SK-N-SH treated with all-trans-retinoic acid at 6 μM for 48 hours (cell line): ENCODE data around the gene PCSK2.

ENCODE experiments used
- ATAC-seq: fragments of 200-7000 bp; cut with Tn5 transposase; 3 replicates; pipeline ENCODE4 v1.9.1; 2020; ENCODE audit warnings: mild to moderate bottlenecking, moderate library complexity
- ARNTL ChIP-seq: fragments of 450-650 bp; formaldehyde crosslinking; IDR thresholded peaks from 2 replicates; pipeline ENCODE4 v1.5.0; 2020; ENCODE audit warnings: low read depth, mild to moderate bottlenecking, moderate library complexity, borderline replicate concordance
- BACH2 ChIP-seq: fragments of 250-450 bp; sonication (Bioruptor Pico); IDR thresholded peaks from 2 replicates; pipeline ENCODE4 v1.9.0; 2021; ENCODE audit warnings: mild to moderate bottlenecking, borderline replicate concordance
- CSDC2 ChIP-seq: fragments of 250-450 bp; sonication (Bioruptor Pico); IDR thresholded peaks from 2 replicates; pipeline ENCODE4 v1.5.0; 2020; ENCODE audit warnings: mild to moderate bottlenecking, moderate library complexity
- ESRRG ChIP-seq: fragments of 250-450 bp; sonication (Bioruptor Pico); IDR thresholded peaks from 2 replicates; pipeline ENCODE4 v1.6.1; 2021; ENCODE audit warnings: mild to moderate bottlenecking
- GLIS3 ChIP-seq: fragments of 250-450 bp; sonication (Bioruptor Pico); IDR thresholded peaks from 2 replicates; pipeline ENCODE4 v1.5.0; 2020; ENCODE audit warnings: mild to moderate bottlenecking, moderate library complexity
- ISL1 ChIP-seq: fragments of 250-450 bp; sonication (Bioruptor Pico); IDR thresholded peaks from 2 replicates; pipeline ENCODE4 v2.1.2; 2022; ENCODE audit warnings: mild to moderate bottlenecking, moderate library complexity
- OSR1 ChIP-seq: fragments of 250-450 bp; sonication (Bioruptor Pico); IDR thresholded peaks from 2 replicates; pipeline ENCODE4 v1.8.0; 2022; ENCODE audit warnings: moderate library complexity, mild to moderate bottlenecking, inconsistent platforms
- PPARA ChIP-seq: fragments of 250-450 bp; sonication (Bioruptor Pico); IDR thresholded peaks from 2 replicates; pipeline ENCODE4 v1.5.0; 2020; ENCODE audit warnings: mild to moderate bottlenecking, borderline replicate concordance
- RARB ChIP-seq: fragments of 250-450 bp; sonication (Bioruptor Pico); IDR thresholded peaks from 2 replicates; pipeline ENCODE4 v1.8.0; 2021; ENCODE audit warnings: mild to moderate bottlenecking, moderate library complexity
- SNAI2 ChIP-seq: fragments of 250-450 bp; sonication (Bioruptor Pico); IDR thresholded peaks from 2 replicates; pipeline ENCODE4 v1.5.0; 2020; ENCODE audit warnings: mild to moderate bottlenecking, moderate library complexity
- TCF4 ChIP-seq: fragments of 250-450 bp; sonication (Bioruptor Pico); IDR thresholded peaks from 2 replicates; pipeline ENCODE4 v1.8.0; 2021; ENCODE audit warnings: mild to moderate bottlenecking, moderate library complexity, borderline replicate concordance
- TOX ChIP-seq: fragments of 250-450 bp; sonication (Bioruptor Pico); IDR thresholded peaks from 2 replicates; pipeline ENCODE4 v1.8.0; 2021; ENCODE audit warnings: mild to moderate bottlenecking, moderate library complexity, borderline replicate concordance
- ZC3H10 ChIP-seq: fragments of 250-450 bp; sonication (Bioruptor Pico); IDR thresholded peaks from 2 replicates; pipeline ENCODE4 v1.5.1; 2021; ENCODE audit warnings: mild to moderate bottlenecking, moderate library complexity
- ZFP3 ChIP-seq: fragments of 250-450 bp; sonication (Bioruptor Pico); IDR thresholded peaks from 2 replicates; pipeline ENCODE4 v1.5.0; 2020; ENCODE audit warnings: mild to moderate bottlenecking, moderate library complexity
- ZFP30 ChIP-seq: fragments of 450-650 bp; formaldehyde crosslinking; IDR thresholded peaks from 2 replicates; pipeline ENCODE4 v1.5.0; 2022; ENCODE audit warnings: mild to moderate bottlenecking, moderate library complexity
- ZNF565 ChIP-seq: fragments of 450-650 bp; formaldehyde crosslinking; conservative IDR thresholded peaks from 2 replicates; pipeline ENCODE4 v1.5.0; 2020; ENCODE audit warnings: low read depth, mild to moderate bottlenecking, moderate library complexity
- ZNF70 ChIP-seq: fragments of 450-650 bp; formaldehyde crosslinking; IDR thresholded peaks from 2 replicates; pipeline ENCODE4 v1.5.0; 2020; ENCODE audit warnings: mild to moderate bottlenecking, moderate library complexity
- ZNF8 ChIP-seq: fragments of 450-650 bp; formaldehyde crosslinking; IDR thresholded peaks from 2 replicates; pipeline ENCODE4 v1.5.0; 2020; ENCODE audit warnings: mild to moderate bottlenecking, moderate library complexity
- TF ChIP-seq, protein P1 (sequence below): fragments of 250-450 bp; sonication (Bioruptor Pico); IDR thresholded peaks from 2 replicates; pipeline ENCODE4 v1.5.1; 2021; ENCODE audit warnings: mild to moderate bottlenecking, moderate library complexity
- TF ChIP-seq, protein P2 (sequence below): fragments of 250-450 bp; sonication (Bioruptor Pico); IDR thresholded peaks from 2 replicates; pipeline ENCODE4 v1.5.0; 2020; ENCODE audit warnings: mild to moderate bottlenecking, moderate library complexity
- TF ChIP-seq, protein P3 (sequence below): fragments of 250-450 bp; sonication (Bioruptor Pico); IDR thresholded peaks from 2 replicates; pipeline ENCODE4 v1.8.0; 2021; ENCODE audit warnings: low read depth, mild to moderate bottlenecking, moderate library complexity, borderline replicate concordance
- TF ChIP-seq, protein P4 (sequence below): fragments of 250-450 bp; sonication (Bioruptor Pico); IDR thresholded peaks from 2 replicates; pipeline ENCODE4 v1.5.1; 2020; ENCODE audit warnings: low read depth, mild to moderate bottlenecking, moderate library complexity

The PCSK2 gene

DNA sequence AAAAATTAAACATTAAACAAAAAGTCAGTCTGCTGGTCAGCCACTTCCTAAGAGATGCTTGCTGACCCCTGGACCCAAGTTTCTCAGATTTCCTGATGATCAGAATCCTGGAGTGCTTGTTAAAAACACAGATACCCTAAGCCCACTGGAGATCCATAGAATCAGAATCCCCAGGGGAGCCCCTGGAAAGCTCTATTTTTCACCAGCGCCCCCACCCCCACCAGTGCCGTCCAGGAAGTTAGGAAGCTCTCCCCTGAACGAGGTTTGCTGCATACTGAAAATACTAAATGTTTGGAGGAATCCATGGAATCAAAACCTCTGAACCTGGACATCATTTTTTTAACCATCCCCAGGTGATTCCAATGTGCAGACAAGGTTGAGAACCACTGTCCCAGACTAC, 235.1 kb downstream of the PCSK2 start:
- TF ChIP-seq, protein P1, sequence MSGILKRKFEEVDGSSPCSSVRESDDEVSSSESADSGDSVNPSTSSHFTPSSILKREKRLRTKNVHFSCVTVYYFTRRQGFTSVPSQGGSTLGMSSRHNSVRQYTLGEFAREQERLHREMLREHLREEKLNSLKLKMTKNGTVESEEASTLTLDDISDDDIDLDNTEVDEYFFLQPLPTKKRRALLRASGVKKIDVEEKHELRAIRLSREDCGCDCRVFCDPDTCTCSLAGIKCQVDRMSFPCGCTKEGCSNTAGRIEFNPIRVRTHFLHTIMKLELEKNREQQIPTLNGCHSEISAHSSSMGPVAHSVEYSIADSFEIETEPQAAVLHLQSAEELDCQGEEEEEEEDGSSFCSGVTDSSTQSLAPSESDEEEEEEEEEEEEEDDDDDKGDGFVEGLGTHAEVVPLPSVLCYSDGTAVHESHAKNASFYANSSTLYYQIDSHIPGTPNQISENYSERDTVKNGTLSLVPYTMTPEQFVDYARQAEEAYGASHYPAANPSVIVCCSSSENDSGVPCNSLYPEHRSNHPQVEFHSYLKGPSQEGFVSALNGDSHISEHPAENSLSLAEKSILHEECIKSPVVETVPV (CRISPR knock-in tag) = no peak
- TF ChIP-seq ESRRG (CRISPR knock-in tag) = no peak
- no peak for TF ChIP-seq BACH2 (CRISPR knock-in tag)
- no peak for TF ChIP-seq ZNF8 (CRISPR knock-in tag)
- no peak for TF ChIP-seq ZNF565
- TF ChIP-seq SNAI2 (CRISPR knock-in tag) = no peak
- TF ChIP-seq TCF4 (CRISPR knock-in tag) = no peak
- TF ChIP-seq PPARA = no peak
- TF ChIP-seq TOX (CRISPR knock-in tag) = no peak
- no peak for TF ChIP-seq CSDC2 (CRISPR knock-in tag)
- TF ChIP-seq, protein P2, sequence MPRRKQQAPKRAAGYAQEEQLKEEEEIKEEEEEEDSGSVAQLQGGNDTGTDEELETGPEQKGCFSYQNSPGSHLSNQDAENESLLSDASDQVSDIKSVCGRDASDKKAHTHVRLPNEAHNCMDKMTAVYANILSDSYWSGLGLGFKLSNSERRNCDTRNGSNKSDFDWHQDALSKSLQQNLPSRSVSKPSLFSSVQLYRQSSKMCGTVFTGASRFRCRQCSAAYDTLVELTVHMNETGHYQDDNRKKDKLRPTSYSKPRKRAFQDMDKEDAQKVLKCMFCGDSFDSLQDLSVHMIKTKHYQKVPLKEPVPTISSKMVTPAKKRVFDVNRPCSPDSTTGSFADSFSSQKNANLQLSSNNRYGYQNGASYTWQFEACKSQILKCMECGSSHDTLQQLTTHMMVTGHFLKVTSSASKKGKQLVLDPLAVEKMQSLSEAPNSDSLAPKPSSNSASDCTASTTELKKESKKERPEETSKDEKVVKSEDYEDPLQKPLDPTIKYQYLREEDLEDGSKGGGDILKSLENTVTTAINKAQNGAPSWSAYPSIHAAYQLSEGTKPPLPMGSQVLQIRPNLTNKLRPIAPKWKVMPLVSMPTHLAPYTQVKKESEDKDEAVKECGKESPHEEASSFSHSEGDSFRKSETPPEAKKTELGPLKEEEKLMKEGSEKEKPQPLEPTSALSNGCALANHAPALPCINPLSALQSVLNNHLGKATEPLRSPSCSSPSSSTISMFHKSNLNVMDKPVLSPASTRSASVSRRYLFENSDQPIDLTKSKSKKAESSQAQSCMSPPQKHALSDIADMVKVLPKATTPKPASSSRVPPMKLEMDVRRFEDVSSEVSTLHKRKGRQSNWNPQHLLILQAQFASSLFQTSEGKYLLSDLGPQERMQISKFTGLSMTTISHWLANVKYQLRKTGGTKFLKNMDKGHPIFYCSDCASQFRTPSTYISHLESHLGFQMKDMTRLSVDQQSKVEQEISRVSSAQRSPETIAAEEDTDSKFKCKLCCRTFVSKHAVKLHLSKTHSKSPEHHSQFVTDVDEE (CRISPR knock-in tag) = no peak
- TF ChIP-seq ZFP3 (CRISPR knock-in tag) = no peak
- TF ChIP-seq ISL1 (CRISPR knock-in tag) = no peak
- TF ChIP-seq, protein P3, sequence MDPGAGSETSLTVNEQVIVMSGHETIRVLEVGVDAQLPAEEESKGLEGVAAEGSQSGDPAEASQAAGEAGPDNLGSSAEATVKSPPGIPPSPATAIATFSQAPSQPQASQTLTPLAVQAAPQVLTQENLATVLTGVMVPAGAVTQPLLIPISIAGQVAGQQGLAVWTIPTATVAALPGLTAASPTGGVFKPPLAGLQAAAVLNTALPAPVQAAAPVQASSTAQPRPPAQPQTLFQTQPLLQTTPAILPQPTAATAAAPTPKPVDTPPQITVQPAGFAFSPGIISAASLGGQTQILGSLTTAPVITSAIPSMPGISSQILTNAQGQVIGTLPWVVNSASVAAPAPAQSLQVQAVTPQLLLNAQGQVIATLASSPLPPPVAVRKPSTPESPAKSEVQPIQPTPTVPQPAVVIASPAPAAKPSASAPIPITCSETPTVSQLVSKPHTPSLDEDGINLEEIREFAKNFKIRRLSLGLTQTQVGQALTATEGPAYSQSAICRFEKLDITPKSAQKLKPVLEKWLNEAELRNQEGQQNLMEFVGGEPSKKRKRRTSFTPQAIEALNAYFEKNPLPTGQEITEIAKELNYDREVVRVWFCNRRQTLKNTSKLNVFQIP = no peak
- no peak for TF ChIP-seq ARNTL (CRISPR knock-in tag)
- TF ChIP-seq GLIS3 (CRISPR knock-in tag) = no peak
- no peak for TF ChIP-seq ZC3H10 (CRISPR knock-in tag)
- TF ChIP-seq RARB (CRISPR knock-in tag) = no peak
- no peak for ATAC-seq

DNA sequence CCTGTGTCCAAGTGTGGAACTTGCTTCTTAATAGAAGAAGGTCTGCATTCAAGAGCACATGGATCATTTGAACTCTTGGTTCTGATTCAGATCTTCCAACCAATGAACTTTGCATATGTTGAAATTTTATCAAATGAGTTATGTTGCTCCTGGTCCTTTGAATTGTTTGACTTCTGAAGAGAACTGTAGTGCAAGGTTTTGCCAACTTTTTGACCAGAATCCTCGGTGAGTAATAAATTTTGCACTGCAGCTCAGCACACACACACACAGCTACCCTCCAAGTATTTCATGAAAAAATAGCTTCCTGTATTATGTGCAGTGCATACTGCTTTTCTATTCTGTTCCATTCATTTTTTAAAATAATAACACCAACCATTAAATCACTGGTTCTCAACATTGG, 236.9 kb downstream of the PCSK2 start:
- TF ChIP-seq TCF4 (CRISPR knock-in tag) (no peak), PPARA (no peak), RARB (CRISPR knock-in tag) (no peak), CSDC2 (CRISPR knock-in tag) (no peak), OSR1 (CRISPR knock-in tag) (no peak), ZNF565 (no peak), TOX (CRISPR knock-in tag) (no peak), ZFP30 (CRISPR knock-in tag) (no peak), ISL1 (CRISPR knock-in tag) (no peak), ZNF70 (CRISPR knock-in tag) (no peak), ZFP3 (CRISPR knock-in tag) (no peak), ESRRG (CRISPR knock-in tag) (no peak), ZC3H10 (CRISPR knock-in tag) (no peak)
- TF ChIP-seq, protein P3 = no peak
- TF ChIP-seq, protein P4, sequence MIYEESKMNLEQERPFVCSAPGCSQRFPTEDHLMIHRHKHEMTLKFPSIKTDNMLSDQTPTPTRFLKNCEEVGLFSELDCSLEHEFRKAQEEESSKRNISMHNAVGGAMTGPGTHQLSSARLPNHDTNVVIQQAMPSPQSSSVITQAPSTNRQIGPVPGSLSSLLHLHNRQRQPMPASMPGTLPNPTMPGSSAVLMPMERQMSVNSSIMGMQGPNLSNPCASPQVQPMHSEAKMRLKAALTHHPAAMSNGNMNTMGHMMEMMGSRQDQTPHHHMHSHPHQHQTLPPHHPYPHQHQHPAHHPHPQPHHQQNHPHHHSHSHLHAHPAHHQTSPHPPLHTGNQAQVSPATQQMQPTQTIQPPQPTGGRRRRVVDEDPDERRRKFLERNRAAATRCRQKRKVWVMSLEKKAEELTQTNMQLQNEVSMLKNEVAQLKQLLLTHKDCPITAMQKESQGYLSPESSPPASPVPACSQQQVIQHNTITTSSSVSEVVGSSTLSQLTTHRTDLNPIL = no peak
- TF ChIP-seq, protein P1 (CRISPR knock-in tag) = no peak

More for the DNA sequence above, 236.9 kb downstream of the PCSK2 start:
- no peak for ATAC-seq
